Suppressor macrophage treated with lipopolysaccharide for 1 hour (primary cell): ENCODE results near the gene BORCS6.

Experiments
- DNase-seq, 3 donors: peaks; one replicate each; pipeline ENCODE4 v3.0.0-alpha.2; 2020 to 2022

BORCS6 gene

GRCh38 chr17:8210761-8211458 is 20.9 kb upstream of the BORCS6 start:
- DNase-seq: no peak

DNA sequence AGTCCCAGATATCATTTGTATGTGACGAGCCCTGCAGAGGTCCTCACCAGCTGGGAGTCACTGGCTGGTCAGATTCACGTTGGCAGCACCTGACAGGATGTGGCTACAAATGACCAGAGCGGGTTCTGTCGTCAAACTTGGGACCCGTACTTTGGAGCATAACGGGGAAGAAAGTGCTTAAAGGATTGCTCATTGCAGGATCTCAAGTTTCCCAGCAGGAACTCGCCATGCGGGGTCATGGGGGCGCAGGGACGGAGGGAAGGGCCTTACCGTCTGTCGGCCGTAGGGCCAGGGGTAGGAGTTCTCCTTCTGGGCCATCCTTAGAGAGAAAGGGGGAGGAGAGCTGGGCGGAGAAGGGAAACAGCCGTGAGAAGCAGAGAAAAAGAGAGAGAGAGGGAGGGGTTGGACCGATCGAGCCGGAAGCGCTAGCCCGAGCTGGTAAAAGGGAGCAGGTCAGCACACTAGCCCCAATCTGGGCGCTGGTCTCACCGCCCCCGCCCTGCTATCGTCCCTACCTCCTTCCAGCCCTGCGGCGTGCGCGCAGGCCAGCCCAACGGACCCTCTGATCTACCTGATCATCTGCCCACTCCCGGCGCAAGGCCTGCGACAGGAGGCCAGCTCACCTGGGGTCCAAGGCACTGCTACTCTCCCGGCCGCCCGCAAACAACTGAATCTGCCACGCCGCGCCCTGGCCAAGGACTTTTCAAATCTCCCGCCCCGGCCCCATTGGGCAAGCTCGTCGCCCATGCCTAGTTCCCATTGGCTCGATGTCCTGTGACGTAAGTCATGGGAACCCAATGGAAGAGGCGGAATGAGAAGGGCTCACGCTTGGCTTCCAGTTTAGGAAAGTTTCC is 20.2 kb upstream of the BORCS6 start, which contains the start of gene AURKB:
Gene AURKB (minus strand): TSS at position 669 of the 854 bp plus-strand sequence. CDS start 351 bp downstream, at position 318.
- peak; percentile 98 to 99 (median 99) for DNase-seq

GRCh38 chr17:8206536-8206935 is 16.6 kb upstream of the BORCS6 start:
- DNase-seq: no peak

GRCh38 chr17:8204761-8205555 is 15.0 kb upstream of the BORCS6 start:
- no peak for DNase-seq

DNA sequence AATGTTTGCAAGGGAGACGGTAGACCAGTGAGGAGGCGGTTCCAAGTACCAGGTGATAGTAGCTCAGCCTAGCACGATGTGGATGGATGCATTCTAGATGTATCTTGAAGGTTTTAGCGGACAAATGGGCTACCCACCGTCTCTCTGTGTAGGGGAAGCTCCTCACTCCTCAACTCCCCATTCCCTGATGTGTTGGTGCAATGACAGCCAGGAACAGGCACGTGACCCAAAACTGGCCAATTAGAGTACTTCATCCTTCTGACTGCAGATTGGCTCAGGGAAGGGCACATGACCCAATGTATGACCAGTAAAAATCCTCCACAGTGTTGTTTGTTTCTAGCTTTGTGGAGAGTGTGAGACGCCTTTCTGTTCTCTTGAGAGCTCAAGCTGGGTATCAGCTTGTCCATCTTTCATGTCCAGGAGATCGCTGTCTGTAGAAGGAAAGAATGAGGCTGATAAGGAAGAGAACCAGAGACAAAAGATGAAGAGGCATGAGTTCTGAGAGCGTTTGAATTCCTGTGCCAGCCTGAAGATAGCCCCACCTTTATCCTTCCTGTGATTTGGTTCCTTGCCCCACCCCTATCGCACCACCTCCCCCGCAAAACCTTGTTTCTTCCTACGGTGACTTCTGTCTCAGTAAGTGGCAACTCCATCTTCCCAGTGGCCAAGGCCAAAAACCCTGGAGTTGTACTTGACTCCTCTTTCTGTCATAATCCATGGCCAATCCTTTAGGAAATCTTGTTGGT is 2.3 kb upstream of the BORCS6 start:
- DNase-seq: peak; percentile 81 to 83 (median 82)

DNA sequence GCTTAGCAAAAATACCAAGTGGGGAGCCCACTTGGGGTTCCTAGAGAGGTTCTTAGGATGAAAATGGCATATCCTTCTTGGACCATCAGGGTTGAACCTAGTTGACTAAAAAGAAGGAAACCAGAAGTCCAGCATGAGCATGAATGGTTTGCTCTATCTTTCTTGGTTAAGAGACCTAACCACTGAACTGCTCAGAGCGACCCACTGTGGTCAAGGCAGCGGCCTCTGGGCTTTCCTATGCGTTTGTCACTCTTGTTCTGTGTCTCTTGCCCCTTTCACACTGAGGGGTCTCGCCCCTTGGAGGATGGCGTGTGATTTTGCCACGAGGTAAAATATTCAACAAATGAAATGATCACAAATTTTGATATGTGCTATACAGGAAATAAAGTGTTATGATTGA is 526 bp upstream of the BORCS6 start:
- DNase-seq: no peak

GRCh38 chr17:8189041-8189710 is 804 bp downstream of the BORCS6 start:
- peak in 2 of 3 donors; percentile 21 to 36 for DNase-seq

DNA sequence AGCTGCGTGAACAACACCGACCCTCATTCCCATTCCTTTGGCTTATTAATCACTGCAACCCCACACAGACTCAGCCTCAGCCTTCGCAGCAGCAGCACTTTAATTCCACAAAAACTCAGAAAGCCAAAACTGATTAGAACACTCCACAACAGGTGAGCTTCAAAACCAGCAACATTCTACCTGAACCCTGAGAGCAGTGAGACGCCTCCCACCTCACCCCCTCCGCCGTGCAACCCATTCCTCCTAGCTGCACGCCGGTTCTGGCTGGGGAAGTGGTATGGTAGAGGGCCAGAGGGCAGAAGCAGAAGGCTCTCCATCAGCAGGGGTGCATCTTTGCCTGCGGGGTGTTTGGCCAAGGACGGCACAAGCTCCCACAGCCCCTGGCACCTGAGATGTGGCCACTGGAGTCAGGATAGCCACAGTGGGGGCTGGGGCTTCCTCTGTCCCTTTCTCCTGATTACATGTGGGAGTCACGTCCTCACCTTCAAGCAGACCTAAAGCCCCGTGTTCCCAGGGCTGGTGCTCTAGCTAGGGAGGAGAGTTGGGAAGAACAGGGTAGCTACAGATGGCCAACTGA is 1.6 kb downstream of the BORCS6 start:
- no peak for DNase-seq

- DNase-seq: peak; percentile 94 to 99 (median 98)
Observed at GRCh38 chr17:8187517-8188262, 2.3 kb downstream of the BORCS6 start.

GRCh38 chr17:8186787-8187516 is 3.0 kb downstream of the BORCS6 start:
- peak; percentile 90 to 93 (median 92) for DNase-seq

DNA sequence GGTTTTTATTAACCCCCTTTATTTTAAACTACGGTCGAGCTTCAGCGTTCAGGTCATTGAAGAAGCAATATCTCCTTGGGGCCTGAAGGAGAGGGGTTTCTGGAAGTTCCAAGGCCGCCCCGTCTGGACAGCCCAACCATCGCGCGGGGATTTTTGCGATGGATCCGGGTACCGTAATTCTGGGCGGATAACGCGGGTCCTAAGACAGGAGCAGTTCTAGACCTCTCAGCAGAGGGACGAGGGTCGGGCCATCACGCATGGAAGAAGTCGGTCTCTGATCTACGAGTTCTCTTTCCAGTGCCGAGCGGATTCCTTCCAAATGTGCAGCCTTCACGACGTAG is 3.6 kb downstream of the BORCS6 start:
- no peak for DNase-seq

GRCh38 chr17:8185582-8186445 is 4.2 kb downstream of the BORCS6 start:
- peak; percentile 75 to 86 (median 82) for DNase-seq

DNA sequence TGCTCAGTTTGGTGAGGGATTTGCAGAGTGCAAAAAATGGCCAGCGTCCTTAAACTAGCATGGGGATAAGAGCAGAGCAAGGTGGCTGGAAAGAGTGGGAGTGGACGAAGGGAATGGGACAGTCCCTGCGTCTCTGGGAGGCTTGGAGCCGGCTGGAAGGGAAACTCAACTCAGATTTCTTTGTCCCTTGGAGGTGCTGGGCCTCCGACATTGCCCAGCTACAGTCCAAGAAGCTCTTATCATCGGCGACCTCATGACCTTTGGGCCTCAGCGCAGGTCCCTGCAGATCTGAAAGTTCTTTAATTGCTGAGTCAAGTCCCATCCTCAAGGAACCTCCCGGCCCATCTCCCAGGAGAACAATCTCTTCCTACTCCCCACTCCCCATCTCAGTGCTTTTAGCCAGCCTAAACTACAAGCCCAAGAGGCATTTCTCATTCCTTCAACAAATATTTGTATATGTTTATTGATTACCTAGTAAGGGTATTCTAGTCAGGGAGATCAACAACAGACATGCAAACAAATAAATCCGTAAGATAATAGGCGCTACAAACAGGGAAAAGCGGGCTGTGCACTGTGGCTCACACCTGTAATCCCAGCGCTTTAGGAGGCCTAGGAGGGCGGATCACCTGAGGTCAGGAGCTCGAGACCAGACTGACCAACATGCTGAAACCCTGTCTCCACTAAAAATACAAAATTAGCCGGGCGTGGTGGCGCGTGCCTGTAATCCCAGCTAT is 12.8 kb downstream of the BORCS6 start:
- no peak for DNase-seq

DNA sequence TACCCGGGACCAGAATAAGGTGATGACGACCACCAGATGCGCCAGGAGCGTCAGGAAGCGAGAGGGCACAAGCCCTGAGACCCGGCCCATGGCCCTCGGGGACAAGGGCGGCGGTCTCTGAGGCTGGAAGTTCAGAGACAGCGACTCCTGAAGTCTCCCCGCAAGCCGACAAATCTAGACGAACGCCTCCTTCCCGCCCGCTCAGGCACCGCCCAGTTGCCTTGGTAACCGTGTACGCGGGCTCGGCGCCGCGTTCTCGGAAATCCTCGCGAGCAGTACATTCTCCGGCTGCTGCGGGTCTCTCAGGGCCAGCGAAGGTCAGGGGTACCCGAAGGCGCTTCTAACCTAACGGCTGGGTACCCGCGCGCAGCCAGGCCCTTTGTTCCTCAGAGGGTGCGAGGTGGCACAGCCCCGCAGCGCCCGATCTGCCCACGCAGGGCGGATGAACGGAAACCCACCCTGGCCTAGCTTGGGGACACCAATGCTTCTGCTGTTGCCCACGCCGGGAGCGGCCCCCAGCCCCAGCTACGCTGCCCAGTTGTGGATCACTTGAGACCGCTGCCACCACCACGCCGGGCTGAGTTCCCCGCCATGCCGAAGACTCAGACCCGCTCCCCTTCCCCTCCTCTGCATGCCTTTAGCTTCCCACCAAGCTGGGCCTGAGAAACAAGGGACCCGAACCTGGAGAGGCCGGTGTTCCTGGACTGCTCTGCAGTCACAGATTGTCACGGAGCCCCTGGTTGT is 13.6 kb downstream of the BORCS6 start, which contains the start of gene TMEM107:
Gene TMEM107 (minus strand): TSS at position 184 of the 744 bp plus-strand sequence. CDS start 94 bp downstream, at position 90.
- DNase-seq: peak; percentile 91 to 95 (median 94)

- DNase-seq: peak; percentile 31 to 56 (median 33)
Observed at GRCh38 chr17:8175795-8176196, 14.2 kb downstream of the BORCS6 start.

- no peak for DNase-seq
Observed at GRCh38 chr17:8173871-8174322, 16.1 kb downstream of the BORCS6 start.
